ENCODE data around the gene KLF18.
"Not testable (repeated sequence)": the region's sequence is repeated elsewhere in the genome, so short reads cannot be mapped to it uniquely, and the experiment has no call there.

Gene KLF18

DNA sequence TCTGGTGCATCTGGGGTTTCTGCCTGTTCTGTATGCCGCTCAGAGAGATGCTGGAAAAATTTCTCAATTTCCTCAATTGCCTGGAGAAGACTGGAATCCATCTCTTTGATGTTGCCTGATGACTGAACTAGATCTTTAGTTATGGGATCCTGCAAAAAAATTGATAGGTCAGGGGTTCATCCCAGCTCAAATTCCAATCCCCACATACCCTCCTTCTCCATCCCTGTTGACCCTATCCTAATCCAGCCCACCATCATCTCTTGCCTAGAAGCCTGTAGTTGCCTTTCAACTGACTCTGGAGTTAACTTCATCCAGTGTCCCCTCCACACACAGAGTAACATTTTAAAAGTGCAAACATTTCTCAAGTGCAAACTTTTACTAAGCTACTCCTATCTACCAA, at the start of gene KLF18:
Gene KLF18, minus strand, starts transcription at position 101 of the 400 bp plus-strand sequence. Its CDS starts 0 bp downstream, at position 101.
- no peak for DNase-seq

DNA sequence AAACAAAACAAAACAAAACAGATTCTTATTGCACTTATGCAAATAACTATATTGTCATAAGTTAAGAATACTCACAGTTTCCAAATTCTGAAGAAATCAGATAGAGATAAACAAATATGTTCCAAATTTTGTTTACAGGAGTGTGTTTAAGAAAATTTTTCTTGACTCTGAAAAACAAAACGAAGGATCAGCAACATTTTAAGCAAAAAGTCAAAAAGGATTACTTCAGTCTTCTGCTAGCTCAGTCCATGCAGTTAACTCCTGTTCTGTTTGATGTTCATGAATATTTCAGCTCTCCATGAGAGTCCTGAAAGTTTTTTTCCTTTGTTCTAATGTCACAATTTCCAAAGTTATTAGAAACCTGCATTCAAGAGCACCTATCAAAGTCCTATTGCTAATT, 33.2 kb upstream of the KLF18 start:
- DNase-seq: no peak

DNA sequence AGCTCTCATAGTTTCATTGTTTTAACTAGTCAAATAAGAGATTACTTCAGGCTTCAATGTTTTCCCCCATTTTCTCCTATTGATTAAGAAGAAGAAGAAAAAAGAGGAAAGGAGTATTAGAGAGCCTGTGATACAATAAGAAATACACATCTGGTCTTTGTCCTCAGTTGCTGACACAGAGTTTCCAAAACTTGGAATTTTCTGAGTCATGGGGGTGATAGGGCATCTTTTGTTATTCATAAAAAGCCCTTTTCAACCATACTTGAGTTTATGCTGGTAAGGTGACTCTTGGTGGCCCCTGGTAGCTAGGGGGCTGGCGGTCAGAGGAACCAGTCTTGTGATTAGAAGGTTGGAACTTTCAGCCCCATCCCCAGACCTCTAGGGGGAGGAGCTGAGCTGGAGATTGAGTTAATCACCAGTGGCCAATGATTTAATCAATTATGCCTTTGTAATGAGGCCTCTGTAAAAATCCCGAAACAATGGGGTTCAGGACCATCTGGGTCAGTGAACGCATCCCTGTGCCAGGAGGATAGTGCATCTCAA, 28.9 kb upstream of the KLF18 start:
- no peak for DNase-seq

DNA sequence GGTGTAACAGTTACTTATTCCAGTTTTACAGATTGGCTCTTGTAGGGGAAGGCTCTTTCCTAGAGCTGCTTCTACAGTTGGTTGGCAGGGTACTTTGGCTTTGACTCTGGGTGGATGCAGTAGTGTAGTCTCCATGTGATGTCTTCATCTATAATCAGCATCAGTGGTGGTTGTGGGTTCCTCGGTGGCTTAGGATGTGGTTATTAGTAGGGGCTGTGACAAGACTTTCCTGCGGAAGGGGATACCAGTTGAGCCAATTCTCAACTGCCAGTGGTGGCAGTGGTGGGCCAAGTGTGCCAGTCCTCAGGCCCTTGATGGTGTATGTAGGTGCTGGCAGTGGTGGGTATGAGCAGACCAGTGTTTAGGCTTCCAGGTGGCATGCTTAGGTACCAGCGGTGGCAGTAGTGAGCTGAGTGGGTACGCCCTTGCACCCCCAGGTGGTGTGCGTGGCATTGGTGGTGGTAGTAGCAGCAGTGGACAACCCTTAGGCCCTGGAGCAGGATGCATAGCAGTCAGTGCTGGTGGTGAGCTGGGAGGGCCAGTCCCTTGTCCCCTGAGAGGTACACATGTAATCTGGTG, 27.2 kb upstream of the KLF18 start:
- DNase-seq: no peak

DNA sequence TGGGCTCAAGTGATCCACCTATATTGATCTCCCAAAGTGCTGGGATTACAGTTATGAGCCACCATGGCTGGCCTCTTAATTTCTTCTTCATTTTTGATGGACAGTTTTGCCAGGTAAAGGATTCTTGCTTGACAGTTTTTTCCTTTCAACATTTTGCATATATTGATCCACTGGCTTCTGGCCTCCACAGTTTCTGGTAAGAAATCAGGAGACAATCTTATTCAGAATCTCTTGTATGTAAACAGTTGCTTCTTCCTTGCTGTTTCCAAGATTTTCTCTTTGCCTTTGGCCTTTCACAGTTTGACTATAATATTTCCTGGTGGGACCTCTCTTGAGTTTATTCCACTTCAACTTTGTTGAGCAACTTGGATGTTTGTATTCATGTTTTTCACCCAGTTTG, 20.1 kb upstream of the KLF18 start:
- DNase-seq: no peak

DNA sequence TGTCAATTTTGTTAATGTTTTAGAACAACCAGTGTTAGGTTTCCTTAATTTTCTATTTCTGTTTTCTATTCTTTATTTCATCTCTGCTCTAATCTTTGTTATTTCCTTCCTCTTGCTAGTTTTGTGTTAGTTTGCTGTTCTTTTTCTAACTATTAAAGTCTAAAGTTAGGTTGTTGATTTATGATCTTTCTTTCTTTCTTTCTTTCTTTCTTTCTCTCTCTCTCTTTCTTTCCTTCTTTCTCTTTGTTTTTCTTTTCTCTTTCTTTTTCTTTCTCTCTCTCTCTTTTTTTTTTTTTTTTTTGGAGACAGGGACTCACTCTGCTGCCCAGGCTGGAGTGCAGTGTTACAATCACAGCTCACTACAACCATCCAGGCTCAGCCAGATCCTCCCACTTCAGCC, 17.4 kb upstream of the KLF18 start:
- DNase-seq: no peak

DNA sequence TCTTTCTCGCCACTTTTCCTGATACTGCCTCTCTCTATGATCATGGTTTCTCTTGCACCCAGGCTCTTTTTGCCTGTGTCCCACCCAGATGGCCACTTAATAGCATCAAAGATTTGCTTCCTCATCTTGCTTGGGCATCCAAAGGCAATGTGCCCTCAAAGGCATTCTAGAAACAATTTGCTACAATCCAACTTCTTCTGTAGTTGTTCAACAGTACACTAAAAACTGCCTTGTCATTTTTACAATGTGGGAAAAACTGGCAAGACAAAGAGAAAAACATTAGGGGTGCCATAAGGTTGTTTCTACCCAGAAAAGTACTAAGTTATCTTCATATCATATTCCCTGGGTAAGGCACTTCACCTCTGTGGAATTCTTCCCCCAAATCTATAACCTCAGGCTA, 16.5 kb upstream of the KLF18 start:
- DNase-seq: no peak

DNA sequence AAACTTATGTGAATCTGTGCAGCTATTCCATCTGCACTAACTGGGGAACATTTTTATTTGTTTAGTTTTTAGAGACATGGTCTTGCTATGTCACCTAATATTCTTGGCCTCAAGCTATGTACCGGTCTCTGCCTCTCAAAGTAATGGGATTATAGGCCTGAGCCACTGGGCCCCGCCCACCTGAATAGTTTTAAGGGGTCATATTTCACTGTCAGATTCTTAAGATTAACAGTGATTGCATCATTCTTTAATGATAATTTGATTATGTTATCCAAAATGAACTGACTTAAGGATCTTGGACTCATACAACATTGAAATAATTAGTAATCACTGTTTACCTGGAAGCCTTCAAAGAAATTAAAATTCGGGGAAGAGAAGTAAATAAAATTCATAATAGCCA, 12.6 kb upstream of the KLF18 start:
- no peak for DNase-seq

DNA sequence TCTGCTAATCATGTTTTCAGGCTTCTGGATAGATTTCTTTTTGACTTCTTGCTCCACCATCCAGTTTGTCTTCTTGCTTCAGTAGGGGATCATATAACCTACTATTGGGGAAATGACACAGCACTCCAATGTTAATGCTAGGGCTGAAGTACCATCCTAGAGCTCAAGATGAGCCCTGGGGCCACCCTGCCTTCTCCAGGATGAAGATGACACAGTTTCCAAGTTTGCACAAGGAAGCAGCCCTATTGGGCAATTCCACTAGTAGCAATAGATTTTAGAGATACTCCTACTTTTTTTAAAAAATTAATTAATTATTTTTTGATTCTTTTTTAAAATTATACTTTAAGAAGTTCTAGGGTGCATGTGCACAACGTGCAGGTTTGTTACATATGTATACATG, 11.3 kb upstream of the KLF18 start:
- DNase-seq: no peak

DNA sequence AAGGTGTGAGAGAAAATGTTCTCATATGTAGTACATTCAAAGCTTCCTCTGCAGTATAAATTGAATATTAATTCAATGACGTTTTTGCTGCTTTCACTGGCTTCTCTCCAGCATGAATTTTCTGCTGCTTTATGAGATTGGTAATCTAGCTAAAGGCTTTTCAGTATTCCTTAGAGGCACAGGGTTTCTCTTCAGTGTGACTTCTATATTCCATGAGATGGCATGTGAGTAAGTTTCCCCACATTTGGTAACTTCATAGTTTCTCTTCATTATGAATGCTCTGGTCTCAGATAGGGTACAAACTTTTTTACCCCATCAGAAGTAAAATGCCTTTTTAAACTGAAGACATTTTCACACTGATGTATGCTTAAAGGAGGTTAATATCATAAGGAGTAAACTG, 10.4 kb upstream of the KLF18 start:
- DNase-seq: no peak

DNA sequence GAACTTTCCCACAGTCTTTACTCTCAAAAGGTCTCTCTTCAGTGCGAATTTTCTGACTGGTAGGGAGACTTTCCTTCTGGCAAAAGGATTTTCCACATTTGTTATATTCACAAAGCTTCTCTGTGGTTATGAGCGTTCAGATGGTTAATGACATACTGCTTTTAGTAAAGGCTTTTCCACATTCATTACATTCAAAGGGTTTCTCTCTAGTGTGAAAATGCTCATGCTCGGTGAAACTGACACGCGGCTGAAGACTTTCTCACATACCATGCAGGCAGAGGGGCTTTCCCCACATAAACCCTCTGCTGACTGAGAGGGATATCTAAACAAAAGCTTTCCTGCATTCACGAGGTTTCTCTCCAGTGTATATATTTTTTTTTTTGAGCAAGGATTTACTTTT, 9.9 kb upstream of the KLF18 start:
- DNase-seq: no peak

DNA sequence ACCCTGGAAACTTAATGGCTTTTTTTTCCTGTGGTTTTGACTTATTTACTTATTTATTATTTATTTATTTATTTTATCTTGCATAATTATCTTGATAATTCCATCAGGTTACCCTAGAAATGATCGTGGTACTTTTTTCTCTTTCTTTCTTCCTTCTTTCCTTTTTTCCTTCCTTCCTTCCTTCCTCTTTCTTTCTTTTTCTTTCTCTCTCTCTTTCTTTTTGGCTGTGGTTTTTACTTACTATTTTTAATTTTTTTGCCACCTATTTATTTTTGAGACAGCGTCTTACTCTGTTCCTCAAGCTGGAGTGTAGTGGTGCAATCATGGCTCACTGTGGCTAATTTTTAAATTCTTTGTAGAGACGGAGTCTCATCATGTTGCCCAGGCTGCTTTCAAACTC, 6.2 kb upstream of the KLF18 start:
- no peak for DNase-seq

DNA sequence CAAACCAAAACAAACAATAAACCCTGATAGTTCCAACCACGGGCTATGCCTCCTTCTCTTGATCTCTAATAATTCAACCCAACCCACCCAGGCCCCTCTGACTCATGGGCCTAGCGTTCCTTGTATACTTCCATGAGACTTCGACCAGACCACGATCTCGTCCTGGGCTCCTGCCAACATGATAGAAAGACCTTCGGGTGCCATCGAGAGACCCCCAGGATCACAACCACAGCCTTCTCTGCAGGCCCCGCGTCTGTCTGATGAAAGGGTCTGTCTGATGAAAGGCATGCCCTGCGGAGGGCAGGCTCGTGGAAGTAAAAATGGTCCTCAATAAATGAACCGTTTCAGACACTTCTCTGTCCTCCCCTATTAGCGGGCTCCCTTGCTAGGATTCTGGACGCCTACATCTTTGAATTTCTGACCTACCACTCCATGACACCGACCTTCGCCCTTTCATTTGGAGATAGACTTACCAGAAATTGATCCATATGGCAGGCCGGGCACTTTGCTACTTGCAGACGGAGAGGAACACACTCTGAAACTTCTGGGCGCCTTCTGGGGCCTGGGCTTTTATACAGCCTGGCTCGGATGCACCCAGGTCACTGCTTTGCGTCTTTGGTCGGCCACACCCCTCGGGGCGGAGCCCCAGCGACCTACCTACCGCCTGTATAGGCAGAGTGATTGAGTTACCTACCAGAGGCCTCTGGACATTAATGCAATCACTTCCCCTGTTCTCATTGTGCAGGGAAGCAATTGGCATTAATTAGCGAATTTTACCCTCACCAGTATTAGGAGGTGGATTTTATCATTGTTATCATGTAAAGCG, 5.3 kb upstream of the KLF18 start:
- no peak for DNase-seq

DNA sequence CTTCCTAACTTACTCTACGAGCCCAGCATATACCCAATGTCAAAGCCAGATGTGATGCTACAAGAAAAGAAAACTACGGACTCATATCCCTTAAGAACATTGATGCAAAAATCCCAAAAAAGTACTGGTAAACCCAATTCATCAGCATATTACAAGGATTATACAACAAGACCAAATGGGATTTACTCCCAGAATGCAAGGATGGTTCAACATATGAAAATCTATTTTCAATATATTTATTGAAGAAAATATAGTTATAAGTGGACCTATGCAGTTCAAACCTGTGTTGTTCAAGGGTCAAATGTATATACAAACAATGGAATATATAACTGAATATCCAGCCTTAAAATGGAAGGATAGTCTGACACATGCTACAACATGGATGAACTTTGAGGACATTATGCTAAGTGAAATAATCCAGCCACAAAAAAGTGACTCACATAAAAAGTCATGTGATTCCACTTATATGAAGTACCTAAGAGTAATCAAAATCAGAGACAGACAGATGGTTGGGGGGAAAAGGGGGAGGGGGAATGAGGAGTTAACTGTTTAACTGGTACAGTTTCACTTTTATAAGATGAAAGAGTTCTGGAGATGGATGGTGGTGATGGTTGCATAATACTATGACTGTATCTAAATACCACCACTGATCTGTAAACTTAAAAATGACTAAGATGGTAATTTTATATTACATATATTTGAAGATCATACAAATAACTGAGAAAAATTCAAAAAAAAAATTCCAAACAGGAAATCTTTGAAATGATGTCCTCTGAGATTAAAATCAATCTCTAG, 3.7 kb upstream of the KLF18 start:
- no peak for DNase-seq

DNA sequence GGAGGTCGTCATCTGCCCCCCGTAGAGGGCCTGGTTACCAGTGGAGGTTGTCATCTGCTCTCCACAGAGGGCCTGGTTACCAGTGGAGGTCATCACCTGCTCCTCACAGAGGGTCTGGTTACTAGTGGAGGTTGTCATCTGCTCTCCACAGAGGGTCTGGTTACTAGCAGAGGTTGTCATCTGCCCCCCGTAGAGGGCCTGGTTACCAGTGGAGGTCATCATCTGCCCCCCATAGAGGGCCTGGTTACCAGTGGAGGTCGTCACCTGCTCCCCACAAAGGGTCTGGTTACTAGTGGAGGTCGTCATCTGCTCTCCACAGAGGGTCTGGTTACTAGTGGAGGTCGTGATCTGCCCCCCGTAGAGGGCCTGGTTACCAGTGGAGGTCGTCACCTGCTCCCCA, 1.9 kb downstream of the KLF18 start:
- DNase-seq: not testable (repeated sequence)

DNA sequence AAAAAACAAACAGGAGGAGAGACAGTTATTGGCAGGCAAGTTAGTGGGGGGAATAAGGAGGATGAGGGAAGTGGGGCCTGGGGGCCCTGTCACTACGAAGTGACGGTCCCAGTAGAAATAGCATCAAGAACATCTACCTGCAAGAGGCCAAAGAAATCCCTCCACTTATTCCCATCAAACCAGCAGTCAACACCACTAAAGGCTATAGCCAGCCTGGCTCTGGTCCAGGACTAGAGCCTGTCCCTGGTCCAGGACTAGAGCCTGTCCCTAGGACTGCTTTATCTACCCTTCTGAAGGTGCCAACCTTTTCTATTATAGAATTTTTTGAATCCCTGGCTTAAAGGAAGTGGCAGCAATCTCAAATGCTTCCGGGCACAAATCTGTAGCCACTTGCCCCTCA, 3.2 kb downstream of the KLF18 start:
- DNase-seq: no peak

DNA sequence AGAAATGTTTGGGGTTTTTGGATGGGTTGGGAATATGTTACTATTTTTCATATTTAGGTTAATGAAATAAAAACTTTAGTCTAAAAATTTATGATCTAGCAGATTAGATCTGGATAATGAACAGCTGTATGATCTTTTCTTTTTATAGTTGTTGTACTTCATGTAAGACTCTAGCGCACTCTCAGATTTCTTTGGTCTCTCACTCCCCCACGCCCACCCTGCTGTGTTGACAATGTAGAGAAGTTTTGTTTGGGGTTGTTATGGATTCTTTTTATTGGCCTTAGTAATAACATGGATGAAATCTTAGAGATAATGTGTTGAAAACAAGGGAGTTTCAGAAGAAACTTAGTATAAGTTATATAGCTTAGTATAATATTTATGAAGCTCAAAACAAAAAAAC, 5.5 kb downstream of the KLF18 start:
- no peak for DNase-seq

DNA sequence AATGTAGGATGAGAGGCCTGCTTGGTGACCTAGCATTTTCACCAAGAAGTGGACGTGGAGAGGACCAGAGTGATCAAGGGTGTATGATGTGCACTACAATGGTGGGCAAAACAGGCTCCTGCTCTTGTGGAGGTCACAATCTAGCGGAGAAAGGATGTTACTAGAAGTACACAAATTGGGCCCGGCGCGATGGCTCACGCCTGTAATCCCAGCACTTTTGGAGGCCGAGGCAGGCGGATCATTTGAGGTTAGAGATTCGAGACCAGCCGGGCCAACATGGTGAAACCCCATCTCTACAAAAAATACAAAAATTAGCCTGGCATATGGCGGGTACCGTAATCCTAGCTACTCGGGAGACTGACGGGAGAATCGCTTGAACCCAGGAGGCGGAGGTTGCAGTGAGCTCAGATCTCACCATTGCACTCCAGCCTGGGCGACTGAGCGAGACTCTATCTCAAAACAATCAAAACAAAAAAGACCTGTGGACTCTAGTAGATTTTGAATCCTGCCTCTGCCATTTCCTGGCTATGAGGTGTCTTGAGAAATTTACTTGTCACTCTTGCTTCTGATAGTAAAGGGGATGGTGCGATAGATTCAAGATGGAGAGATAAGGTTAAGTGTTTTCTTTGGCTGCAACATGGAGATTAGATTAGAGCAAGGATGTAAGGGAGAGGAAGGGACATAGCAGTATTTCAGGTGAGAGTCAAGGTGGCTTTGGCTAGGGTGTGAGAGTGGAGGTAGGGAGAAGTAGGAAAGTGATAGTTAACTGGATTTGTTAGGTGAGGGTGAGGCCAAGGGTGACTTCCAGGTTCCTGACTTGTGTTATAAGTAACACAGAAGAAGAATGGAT, 7.1 kb downstream of the KLF18 start:
- no peak for DNase-seq

DNA sequence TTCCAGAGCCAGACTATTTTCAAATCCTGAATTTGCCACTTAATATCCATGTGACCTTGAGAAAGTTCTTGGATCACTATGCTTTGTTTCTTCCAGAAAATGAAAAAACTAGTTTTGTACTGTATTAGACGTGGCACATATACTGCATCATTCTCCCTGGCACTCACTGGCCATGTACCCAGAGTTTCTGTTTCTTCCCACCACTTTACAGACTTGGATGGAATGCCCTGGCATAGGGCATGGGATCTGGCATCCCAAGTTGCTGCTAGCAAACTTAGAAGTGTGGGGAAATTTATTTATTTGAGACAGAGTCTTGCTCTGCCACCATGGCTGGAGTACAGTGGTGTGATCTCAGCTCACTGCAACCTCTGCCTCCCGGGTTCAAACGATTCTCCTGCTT, 10.0 kb downstream of the KLF18 start:
- no peak for DNase-seq

DNA sequence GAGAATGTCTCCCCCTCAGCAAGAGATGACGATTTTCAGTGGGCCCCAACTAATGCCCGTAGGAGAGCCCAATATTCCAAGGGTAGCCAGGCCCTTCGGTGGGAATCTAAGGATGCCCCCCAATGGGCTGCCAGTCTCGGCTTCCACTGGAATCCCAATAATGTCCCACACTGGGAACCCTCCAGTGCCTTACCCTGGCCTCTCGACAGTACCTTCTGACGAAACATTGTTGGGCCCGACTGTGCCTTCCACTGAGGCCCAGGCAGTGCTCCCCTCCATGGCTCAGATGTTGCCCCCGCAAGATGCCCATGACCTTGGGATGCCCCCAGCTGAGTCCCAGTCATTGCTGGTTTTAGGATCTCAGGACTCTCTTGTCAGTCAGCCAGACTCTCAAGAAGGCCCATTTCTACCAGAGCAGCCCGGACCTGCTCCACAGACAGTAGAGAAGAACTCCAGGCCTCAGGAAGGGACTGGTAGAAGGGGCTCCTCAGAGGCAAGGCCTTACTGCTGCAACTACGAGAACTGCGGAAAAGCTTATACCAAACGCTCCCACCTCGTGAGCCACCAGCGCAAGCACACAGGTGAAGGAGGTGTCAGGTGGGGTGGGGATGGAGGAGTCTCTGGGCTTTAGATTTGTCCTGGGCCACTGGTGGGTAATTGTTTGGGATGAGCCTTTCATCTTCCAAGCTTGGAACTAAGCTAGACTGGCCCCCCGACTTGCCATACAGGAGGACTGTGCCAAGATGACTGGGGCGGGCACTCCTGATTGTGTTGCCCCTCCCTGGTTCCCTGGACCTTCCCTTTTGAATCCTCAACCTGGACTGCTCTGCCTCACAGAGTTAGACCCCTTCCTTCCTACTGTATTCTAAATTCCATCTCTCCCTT, 11.6 kb downstream of the KLF18 start:
- no peak for DNase-seq

DNA sequence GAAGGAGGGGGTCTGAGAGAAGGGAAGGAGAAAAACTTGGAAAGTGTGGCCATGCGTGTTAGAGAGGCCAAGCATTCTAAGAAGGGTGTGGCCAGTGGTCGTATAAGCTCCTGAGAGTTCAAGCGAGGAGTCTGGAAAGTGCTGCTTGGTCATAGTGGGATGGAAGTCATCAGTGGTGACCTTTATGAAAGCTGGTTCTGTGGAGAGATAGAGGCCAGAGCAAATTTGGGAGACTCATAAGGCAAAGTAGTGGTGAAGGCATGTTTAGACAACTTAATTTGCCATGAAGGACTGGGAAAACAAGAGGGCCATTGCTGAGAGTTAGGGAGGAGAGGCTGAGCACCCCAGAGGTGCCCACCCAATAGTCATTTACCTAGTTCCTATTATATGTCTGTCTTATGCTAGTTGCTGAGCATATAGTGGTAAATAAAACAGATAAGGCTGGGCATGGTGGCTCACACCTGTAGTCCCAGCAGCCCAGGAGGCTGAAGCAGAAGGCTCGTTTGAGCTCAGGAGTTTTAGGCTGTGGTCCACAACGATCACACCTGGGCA, 21.0 kb downstream of the KLF18 start:
- no peak for DNase-seq

Measured in NCI-H1092 (cell line).